GM19455 (cell line): ENCODE measurements around the gene PRDM7.
"Not testable (repeated sequence)": the region's sequence is repeated elsewhere in the genome, so short reads cannot be mapped to it uniquely, and the experiment has no call there.

ENCODE experiments used
- ATAC-seq: cut with Tn5 transposase; IDR thresholded peaks from one replicate; pipeline ENCODE4 v1.9.1; 2021; ENCODE audit not compliant: unreplicated experiment

Gene PRDM7

GRCh38 chr16:90072442-90073105 is 4.6 kb downstream of the PRDM7 start:
- no peak for ATAC-seq

DNA sequence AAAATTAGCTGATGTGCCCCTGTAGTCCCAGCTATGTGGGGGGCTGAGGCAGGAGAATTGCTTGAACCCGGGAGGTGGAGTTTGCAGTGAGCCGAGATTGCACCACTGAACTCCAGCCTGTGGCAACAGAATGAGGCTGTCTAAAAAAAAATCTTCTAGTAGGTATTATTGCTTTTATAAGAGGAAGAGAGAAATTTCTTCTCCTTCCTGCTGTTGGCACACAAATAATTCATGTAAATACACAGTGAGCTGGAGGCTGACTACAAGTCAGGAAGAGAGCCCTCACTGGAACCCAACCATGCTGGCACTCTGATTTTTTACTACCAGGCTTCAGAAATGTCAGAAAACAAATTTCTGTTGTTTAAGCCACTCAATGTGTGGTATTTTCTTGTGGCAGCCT is 6.7 kb downstream of the PRDM7 start:
- ATAC-seq: no peak

- no peak for ATAC-seq
Measured at GRCh38 chr16:90061437-90061836, 15.7 kb downstream of the PRDM7 start.

- no peak for ATAC-seq
Measured at GRCh38 chr16:90057738-90058173, 19.4 kb downstream of the PRDM7 start.

DNA sequence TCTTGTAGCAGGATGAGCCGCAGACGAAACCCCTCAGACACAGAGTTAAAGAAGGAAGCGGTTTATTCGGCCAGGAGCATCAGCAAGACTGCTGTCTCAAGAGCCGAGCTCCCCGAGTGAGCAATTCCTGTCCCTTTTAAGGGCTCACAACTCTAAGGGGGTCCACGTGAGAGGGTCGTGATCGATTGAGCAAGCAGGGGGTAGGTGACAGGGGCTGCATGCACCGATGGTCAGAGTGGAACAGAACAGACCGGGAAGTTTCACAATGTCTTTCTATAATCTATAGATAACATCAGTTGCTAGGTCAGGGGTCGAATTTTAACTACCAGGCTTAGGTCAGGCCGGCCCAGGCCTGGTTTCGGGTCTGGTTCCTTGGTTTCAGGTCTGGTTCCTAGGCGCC is 20.6 kb downstream of the PRDM7 start:
- ATAC-seq: not testable (repeated sequence)

DNA sequence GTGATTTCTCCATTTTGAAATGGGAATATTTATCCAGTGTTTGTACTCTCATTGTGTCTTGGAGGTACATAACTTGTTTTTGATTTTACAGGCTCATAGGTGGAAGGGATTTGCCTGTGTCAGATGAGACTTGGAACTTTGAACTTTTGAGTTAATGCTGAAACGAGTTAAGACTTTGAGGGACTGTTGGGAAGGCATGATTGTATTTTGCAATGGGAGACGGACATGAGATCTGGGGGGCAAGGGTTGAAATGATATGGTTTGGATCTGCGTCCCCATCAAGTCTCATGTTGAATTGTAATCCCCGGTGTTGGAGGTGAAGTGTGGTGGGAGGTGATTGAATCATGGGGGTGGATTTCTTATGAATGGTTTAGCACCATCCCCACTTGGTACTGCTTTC is 21.8 kb downstream of the PRDM7 start:
- no peak for ATAC-seq

GRCh38 chr16:90054554-90054953 is 22.6 kb downstream of the PRDM7 start:
- ATAC-seq: no peak

- no peak for ATAC-seq
Measured at GRCh38 chr16:90053902-90054500, 23.1 kb downstream of the PRDM7 start.

GRCh38 chr16:90050969-90051368 is 26.2 kb downstream of the PRDM7 start:
- no peak for ATAC-seq

- no peak for ATAC-seq
Measured at GRCh38 chr16:90048737-90049330, 28.3 kb downstream of the PRDM7 start.

- ATAC-seq: no peak
Measured at GRCh38 chr16:90048347-90048722, 28.8 kb downstream of the PRDM7 start.

DNA sequence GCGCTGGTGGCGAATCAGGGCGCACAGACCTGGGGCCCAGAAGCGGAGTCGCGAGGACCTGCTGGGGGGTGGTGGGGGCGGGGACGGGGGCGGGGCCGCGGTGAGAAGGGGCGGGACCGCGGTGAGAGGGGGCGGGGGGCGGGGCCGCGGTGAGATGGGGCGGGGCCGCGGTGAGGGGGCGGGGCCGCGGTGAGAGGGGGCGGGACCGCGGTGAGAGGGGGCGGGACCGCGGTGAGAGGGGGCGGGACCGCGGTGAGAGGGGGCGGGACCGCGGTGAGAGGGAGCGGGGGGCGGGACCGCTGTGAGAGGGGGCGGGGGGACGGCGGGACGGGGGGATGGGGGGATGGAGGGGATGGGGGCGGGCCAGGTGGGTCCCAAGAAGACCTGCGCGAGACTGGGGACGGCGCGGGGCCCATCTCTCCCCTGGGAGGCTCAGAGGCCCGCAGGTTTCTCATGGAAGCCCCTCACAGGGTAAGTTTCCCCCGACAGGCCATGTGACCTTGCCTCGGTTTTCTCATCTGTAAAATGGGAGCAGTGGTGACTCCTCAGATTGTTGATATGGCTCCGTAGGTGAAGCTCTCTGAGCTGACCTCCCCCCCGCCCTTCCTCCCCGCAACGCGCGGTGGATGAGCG is 29.3 kb downstream of the PRDM7 start:
- no peak for ATAC-seq

GRCh38 chr16:90046971-90047713 is 30.0 kb downstream of the PRDM7 start:
- no peak for ATAC-seq

GRCh38 chr16:90046122-90046970 is 30.8 kb downstream of the PRDM7 start:
- ATAC-seq: no peak

GRCh38 chr16:90044111-90044551 is 33.0 kb downstream of the PRDM7 start:
- no peak for ATAC-seq

DNA sequence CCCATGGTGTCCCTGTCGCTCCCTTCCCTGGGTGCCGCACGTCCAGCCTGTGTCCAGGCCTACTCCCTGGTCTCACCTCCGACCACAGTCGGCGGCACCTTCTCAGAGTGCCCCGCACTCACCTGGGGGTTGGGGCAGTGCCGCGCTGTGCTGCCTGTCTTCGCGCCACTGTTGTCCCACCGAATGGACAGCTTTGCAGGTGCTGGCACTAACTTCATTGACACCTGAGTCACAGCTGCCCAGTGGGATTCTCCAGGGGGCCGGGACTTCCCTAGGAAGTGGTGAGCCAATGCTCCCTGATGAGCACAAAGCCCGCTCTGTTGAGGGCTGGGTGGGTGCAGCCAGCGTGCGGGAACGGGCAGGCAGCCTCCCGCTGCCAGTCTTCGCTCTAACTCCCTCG is 33.6 kb downstream of the PRDM7 start:
- ATAC-seq: no peak

GRCh38 chr16:90042946-90043514 is 34.1 kb downstream of the PRDM7 start:
- ATAC-seq: no peak

DNA sequence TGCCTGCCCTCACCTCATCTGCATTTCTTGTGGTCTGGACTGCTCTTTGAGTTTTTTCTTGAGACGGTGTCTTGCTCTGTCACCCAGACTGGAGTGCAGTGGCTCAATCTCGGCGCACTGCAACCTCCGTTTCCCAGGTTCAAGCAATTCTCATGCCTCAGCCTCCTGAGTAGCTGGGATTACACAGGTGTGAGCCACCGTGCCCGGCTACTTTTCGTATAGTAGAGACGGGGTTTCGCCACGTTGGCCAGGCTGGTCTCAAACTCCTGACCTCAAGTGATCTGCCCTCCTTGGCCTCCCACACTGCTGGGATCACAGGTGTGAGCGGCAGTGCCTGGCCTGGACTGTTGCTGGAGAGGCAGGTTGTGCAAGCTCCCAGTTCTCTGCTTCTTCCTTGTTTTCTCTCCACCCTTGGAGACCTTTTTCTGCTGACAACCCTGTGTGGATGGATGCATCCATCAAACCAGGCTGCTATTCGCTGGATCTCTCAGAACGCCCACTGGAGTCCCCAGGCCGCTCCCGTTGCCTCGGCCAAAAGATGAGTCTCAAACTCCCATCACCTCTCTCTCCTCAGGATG is 35.1 kb downstream of the PRDM7 start:
- ATAC-seq: no peak

DNA sequence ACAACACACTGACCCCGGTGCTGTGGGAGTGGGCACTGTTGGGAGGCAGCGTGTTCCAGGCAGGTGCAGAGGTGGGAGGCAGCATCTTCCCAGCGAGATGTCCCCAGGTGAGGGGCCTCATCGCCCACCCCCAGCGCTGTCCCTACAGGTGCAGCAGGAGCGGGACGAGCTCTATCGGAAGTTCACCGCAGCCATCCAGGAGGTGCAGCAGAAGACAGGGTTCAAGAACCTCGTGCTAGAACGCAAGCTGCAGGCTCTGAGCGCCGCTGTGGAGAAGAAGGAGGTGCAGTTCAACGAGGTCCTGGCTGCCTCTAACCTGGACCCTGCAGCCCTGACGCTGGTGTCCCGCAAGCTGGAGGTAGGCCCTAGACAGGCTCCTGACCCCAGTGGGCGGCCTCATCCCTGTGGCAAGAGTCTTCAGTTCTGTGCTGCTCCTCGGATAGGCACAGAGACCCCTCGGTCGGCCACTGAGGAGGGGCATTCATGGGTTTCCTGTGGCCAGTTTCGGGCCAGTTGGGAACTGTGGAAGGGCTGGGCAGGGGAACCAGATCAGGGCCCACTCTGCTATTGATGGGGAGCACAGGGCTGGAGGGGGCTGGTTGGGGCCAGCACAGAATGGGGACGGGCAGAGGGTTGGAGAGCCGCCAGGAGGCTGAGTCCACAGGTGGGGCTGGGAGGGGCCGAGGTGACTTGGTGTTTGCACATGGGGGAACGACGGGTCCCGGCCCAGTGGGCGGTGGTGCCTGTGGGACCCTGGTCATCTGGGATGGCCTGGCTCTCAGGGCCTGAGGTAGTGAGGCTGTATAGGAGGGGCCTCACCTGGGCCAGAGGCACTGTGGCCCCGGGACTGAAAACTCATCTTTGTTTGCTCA is 36.7 kb downstream of the PRDM7 start:
- ATAC-seq: no peak
